ENCODE results near the gene HMGXB3.

HMGXB3 gene, protein sequence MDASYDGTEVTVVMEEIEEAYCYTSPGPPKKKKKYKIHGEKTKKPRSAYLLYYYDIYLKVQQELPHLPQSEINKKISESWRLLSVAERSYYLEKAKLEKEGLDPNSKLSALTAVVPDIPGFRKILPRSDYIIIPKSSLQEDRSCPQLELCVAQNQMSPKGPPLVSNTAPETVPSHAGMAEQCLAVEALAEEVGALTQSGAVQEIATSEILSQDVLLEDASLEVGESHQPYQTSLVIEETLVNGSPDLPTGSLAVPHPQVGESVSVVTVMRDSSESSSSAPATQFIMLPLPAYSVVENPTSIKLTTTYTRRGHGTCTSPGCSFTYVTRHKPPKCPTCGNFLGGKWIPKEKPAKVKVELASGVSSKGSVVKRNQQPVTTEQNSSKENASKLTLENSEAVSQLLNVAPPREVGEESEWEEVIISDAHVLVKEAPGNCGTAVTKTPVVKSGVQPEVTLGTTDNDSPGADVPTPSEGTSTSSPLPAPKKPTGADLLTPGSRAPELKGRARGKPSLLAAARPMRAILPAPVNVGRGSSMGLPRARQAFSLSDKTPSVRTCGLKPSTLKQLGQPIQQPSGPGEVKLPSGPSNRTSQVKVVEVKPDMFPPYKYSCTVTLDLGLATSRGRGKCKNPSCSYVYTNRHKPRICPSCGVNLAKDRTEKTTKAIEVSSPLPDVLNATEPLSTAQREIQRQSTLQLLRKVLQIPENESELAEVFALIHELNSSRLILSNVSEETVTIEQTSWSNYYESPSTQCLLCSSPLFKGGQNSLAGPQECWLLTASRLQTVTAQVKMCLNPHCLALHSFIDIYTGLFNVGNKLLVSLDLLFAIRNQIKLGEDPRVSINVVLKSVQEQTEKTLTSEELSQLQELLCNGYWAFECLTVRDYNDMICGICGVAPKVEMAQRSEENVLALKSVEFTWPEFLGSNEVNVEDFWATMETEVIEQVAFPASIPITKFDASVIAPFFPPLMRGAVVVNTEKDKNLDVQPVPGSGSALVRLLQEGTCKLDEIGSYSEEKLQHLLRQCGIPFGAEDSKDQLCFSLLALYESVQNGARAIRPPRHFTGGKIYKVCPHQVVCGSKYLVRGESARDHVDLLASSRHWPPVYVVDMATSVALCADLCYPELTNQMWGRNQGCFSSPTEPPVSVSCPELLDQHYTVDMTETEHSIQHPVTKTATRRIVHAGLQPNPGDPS (N-terminal part only)

DNA sequence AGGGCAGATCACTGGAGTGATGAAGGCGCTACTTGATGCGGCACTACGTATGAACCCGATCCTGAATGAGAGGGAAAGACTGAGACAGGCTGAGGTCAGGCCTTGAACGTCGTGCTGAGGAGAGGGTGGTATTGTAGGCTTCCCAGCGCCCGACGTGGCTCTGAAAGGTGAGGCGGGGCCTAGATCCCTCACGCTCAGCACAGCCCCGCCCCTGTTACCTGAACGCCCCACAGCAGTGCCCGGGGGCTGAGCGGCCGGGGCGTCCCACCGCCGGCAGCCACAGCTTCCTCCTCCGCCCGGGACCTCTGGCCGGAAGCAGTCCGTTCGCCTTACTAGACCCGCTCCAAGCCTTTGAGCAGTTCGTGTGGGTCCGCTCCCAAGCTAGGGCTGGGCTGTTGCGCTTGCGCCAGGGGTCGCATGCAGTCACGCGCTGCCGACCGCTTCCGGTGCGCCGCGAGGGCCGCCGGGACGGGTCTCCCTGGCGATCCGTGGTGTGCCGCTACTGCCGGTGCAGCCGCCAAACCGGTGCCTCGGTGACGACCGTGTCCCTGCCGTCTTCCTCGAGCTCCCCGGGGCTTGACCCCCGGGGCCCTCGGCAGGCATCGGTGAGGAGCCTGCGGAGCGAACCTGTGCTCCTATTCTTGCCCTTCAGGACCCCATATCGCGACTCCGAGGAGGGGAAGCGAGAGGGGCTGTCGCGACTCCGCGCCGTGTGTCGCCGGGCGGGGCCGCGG is at the start of gene HMGXB3, which contains the start of gene TIGD6:
Gene HMGXB3 (plus strand): TSS at position 484 of the 734 bp plus-strand sequence. CDS start 4,114 bp downstream, outside the sequence.
Gene TIGD6 (minus strand): TSS at position 399 of the 734 bp plus-strand sequence. CDS start 4,306 bp downstream, outside the sequence.
- DNase-seq: peak; percentile 83

DNA sequence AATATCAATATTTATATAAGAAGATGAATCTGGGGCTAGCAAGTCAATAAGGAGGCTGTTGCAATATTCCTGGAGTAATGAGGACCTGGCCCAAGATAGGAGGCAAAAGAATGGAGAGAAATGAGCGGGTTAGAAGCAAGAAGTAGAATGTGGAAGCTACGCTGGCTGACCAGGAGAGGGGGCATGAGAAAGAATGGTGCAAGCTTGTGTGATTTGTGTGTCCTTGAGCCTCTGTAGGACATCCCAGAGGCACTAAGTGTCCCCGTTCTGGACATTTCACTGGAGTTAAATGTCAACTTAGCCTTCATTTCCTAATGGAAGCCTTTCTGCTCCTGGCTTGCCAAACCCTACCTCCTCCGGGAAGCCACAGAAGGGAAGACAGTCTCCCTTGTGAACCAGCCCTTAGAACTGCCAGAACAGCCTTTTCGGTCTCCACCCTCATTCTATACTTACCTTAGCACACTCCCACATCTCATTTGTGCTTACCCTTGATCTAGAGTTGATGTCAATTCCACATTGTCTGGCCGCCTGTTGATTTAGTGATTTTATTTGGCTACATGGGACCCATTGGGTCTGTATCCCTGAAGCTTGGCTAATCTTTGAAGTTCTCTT is 49.3 kb upstream of the HMGXB3 start:
- no peak for DNase-seq

DNA sequence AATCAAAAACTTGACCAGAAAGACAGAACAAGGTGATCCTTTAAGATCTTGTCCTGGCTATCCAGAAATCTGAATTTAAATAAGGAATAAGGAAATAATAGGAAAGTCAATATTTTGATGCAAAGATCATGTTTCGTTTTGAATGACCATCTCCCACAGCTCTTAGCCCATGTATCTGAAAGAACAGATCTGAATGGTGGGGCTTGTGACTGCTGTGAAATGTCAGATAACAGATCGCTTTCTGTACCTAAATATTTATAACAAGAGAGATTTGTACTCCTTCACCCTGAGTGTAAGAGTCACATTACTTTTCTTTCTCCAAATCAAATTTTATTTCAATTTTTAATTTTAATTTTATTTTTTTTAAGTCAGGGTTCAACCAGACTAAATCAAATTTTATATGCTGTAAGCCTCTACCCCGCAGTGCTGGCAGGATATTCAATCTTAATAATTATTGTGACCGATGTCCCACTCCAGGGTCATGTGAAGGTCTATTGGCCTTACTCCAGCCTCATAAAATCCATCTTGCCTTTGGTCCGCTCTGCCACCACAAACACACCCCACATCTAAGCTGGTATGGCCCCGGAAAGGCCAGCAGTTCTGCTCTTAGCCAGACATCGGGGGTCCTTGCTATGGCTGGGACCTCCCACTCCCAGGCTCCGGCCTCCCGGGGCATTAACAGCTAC is 47.0 kb upstream of the HMGXB3 start:
- no peak for DNase-seq

DNA sequence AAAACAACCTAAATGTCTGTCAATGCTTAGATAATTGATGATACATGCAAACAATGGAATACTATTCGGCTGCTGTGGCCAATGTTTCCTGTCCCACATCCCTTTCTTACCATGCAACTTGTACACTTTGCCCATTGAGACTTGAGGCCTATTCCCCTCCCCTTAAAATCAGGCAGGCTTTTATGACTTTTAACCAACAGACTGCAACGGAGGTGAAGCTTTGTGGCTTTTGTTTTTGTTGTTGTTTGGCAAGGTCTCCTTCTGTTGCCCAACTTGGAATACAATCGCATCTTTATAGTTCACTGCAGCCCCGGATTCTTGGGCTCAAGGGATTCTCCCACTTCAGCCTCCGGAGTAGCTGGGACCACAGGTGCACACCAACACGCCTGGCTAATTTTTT is 45.7 kb upstream of the HMGXB3 start:
- no peak for DNase-seq

DNA sequence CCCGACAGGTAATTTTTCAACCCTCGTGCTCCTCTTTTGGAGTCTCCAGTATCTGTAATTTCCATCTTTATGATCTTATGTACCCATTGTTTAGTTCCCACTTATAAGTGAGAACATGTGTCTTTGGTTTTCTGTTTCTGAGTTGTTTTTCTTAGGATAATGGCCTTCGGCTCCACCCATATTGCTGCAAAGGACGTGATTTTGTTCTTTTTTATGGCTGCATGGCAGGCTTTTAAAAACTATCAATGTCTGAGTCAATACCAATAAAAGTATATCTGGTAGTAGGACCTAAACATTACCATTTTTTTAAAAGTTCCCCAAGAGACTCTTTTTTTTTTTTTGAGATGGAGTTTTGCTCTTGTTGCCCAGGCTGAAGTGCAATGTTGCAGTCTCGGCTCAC is 43.9 kb upstream of the HMGXB3 start:
- no peak for DNase-seq

DNA sequence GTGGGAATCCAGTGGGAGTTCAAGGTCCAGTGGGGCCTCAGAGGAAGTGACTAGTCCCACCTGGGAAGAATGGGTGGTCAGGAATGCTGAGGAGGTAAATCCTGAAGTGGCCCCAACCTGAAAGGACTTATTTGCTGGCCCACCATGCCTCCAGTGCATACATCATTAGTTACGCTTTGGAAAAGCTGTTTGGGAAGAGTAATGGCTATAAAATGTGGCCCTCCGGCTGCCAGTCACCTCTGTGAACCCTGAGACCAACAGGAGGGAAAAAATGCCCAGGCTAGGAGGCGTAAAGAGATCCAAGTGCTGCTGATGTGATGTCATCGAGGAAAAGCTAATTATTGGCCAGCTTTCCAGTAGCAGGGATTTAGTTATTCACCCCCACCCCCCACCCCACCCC is 42.7 kb upstream of the HMGXB3 start:
- no peak for DNase-seq

DNA sequence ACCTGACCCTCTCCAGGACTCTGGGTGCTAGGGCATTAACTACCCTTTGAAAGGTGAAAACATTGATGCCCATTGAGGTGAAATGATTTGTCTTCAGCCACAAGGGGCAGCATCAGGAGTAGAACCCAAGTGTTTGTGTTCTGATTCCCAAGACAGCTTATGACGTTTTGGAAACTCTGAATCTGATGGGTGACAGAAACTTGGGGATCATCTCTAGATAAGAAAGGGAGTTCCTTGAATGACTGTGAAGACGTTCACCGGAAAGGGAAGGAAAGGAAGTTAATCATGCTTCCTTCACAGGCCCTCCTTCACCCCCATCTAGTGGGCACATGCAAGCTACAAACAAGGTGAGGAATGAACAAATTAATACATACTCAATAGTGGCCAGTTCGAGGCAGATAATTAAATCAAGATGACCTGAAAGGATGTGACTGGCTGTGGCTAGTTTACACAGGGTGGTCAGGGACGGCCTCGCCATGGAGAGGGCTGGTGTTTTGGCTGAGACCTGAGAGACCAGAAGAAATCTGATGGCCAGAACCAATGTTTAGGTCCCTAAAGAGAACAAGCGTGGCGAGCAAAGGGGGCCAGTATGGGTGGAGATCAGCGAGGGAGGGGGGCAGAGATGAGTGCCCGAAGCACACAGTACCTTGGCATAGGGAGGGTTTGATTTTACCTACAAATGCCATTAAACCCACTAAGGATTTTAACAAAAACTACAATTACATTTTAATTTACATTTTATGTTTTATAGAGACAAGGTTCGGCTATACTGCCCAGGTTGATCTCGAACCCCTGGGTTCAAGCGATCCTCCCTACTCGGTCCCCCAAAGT is 40.9 kb upstream of the HMGXB3 start:
- peak; percentile 26 for DNase-seq

DNA sequence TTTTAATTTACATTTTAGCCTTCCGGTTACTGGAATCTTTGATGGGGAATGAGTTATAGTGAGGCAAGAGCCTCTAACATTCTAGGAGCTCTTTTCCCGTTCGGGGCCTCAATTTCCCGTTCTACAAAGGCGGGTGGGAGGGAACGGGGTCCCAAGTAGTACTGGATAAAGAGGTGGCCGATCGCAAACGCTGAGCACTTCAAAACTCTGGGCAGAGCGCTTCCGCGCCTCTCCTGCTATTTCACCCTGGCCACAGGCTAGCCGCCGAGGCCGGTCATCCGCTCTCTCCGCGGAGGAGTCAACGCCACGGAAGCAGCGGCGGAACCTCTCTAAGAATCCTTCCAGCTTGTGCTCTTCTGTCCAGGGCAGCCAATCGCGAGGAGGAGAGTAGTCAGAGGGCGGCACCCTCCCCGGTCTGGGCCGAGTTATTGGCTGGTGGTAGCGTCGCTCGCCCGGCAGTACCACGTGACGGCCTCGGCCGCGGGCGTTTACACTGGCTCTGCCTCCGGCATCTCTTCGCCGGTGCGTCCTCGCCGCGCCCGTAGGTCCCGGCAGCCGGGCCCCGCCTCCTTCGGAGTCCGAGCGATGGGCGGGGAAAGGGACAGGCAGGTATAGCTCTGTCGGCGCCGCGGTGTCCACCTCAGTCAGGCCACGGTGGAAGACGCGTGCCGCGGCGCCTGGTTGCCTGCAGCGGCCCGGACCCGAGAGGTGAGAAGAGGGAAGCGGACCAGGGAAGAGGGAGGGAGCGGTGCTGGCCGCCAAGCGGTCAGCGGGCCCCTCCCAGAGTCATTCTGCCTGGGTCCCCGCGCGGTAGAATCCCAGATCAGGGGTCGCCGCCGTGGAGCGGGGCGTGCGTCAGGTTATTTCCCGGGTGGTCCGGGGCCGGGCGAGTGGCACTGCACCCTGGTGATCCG is 40.0 kb upstream of the HMGXB3 start, which contains the start of gene SLC26A2:
Gene SLC26A2 (plus strand): TSS at position 487 of the 914 bp plus-strand sequence. CDS start 16,895 bp downstream, outside the sequence.
- DNase-seq: peak; percentile 72

DNA sequence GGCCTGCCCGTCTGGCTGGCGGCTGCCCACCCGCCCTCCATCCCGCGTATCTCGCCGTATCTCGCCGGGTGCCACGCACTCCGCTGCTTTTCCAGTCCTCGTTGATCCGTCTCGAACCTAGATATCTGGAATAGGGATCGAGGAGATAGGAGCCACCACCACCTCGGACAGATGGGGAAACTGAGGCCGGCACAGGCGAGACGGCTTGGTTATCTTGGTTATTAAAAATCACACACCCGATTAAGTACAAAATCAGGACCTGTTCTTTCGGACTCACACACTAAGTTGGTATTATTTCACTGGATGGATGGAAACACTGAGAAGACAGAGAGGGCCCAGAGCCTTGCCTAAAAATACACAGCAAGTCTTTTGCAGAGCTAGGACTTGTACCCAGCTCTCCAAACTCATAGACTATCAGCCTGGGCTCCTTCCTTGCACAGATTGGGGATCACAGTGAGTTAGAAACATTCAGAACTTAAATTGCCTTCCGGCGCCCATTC is 39.3 kb upstream of the HMGXB3 start:
- no peak for DNase-seq

DNA sequence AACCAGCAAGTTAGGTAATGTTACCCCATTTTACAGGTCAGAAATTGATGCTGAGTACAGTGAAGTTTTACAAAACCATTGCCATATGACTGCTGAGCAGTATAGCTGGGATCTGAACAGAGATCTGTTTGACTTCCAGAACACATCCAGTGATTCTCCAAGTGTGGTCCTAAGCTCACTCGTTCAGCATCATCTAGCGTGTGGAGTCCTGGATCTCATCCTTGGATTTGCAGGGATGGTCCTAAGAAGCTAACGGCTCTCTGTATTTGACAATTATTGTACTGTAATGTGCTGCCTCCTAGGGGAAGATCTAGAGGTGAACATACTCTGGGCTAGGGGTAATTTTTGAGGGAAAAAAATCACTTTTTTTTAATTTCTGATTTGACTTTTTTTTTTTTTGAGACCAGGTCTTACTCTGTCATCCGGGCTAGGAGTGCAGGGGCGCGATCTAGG is 38.6 kb upstream of the HMGXB3 start:
- DNase-seq: peak; percentile 26

DNA sequence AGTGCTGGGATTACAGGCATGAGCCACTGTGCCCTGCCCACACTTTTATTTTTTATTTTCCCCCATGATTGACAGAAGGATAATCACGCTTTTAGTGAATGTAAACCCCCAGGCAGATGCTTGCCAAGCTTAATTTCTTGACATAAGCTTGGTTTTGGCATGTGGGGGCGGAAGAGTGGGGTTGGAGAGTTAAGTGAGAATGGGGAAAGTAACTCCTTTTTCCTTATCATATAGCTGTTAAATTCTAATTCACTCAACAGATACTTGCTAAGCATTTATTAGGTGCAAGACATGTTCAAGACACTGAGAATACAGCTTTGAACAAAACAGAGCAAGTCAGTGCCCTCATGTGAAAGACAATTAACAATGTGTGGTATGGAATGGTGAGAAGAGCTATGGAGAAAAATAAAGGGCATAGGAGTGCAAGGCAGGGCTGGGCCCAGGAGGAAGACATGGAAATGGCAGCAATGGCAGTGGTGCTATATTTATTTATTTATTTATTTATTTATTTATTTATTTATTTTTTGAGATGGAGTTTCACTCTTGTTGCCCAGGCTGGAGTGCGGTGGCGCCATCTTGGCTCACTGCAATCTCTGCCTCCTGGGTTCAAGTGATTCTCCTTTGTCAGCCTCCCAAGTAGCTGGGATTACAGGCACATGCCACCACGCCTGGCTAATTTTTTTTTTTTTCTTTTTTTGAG is 37.8 kb upstream of the HMGXB3 start:
- DNase-seq: no peak

DNA sequence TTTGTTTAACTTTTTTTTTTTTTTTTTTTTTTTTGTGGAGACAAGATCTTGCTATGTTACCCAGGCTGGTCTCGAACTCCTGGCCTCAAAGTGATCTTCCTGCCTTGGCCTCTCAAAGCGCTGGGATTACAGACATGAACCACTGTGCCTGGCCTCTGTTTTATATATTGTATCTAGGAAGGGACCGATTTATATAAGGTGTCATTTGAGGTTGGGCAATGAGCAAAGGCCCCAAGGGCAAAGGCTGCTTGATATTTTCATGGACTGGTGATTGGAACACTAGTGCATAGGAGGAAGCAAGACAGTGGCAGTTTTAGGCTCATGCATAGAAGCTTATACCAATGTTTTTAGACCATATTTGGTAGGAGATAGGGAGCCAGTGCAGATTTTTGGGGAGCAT is 36.8 kb upstream of the HMGXB3 start:
- no peak for DNase-seq

DNA sequence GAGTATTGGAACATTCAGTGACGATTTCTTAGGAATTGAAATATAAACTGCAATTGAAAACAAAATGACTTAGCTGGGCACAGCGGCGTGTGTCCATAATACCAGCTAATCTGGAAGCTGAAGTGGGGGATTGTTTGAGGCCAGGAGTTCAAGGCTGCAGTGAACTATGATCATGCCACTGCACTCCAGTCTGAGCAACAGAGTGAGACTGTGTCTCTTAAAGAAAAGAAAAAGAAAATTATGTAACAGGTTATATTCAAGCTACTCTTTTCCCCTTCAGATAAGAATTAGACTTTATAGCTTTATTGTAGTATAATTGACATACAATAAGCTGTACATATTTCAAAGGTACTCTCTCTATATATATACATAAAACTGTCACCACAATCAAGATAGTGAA is 33.6 kb upstream of the HMGXB3 start:
- no peak for DNase-seq

DNA sequence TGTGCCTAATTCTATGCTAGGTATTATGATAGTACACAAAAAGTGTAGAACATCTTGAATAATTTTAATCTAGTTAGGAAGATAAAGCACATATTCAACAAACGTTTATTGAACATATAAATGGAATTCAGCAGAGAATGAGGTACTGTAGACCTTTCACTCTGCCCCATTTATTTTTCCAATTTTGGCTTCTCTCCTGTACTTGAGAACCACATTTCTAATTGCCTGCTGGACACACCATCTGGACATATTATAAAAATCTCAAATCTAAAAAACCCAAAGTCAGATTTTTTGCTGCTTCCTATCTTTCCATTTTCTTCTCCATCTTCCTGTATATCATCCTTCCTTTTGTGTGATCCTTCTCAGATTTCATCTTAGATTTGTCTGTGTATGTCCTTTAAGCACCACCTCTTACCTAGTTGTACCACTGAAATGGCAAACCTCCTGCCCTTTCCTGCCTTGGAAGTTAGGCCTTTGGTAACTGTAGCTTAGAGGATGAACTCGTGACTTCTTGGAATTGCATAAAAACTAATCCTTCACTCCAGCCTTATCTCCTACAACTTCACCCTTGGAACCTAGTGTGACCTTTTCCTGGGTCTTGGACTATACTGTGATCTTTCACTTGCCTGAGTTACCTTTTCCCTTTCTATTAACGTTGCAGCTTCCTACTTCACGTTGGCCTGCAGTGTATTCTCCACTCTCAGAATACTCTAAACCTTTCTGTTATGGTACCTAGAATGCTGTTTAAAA is 31.2 kb upstream of the HMGXB3 start:
- DNase-seq: no peak

DNA sequence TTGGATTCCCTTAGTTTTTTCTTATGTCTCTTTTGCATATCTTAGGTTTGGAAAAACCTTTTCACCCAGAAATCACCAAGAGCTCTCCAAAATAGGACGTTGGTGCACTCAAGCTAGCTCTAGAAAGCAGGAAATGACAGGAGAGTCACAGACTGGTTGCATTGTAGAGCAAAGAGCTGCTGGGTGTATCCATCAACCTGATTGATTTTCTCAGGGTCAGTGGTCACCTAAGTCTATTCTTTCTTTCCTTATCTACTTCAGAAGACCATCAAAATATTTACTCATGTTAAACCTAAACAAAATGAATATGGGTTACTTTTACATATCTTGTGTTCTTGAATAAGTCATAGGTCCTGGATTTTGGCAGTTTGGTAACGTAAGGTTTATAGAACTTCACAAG is 25.1 kb upstream of the HMGXB3 start:
- DNase-seq: no peak

DNA sequence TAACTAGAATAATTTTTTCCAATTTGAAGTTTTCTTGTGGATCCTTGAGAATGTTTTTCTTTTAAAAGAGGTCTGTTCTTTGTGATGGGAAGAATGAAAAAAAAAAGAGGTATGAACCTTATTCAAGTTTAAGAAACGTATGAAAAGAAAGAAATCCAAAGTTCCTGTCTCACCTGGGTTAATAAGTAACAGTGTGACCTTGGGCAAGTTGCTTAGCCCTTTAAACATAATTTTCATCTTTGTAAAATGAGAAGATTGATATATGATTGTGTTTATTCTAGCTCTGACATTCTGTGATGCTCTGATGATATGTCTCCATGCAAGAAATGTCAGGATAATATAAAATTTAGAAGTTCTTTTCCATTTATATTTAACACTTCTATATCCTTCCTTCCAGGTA is 20.6 kb upstream of the HMGXB3 start:
- no peak for DNase-seq

DNA sequence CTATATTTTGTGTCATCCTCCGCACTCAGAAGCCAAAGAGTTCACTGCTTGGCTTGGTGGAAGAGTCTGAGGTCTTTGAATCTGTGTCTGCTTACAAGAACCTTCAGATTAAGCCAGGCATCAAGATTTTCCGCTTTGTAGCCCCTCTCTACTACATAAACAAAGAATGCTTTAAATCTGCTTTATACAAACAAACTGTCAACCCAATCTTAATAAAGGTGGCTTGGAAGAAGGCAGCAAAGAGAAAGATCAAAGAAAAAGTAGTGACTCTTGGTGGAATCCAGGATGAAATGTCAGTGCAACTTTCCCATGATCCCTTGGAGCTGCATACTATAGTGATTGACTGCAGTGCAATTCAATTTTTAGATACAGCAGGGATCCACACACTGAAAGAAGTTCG is 19.3 kb upstream of the HMGXB3 start:
- DNase-seq: no peak

All from 8988T (cell line).